ENCODE results near the gene PIEZO1. TPM values are rescaled to one million over a fixed set of nuclear protein-coding genes. Genes with fewer than 3 reads are reported as not detected.

The PIEZO1 gene
- total and polyA plus RNA-seq, 2 donors (not counting 1 experiment from before 2014, with no cell fraction given): 108 to 331 TPM

DNA sequence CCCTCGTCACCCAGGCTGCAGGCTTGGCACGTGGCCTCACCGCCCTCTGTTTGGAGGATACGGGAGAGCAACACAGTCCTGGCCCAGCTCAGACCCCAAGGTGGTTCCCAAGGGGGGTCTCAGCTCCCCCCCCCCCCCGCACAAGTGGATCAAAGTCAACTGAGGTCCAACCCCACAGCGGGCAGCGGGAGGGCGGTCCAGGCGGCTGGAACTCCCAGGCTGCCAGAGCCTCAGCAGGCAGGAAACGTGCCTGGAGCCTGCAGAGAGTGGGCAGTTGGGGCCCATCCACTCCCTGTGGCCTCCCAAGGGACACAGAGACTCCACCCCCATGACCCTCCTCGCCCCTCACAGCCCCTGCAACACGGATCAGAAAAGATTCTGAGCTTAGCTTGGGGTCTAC lies 36.7 kb downstream of the PIEZO1 start:
- intact Hi-C loops (cut with micrococcal nuclease): no loop called here

More for the DNA sequence above, 36.7 kb downstream of the PIEZO1 start:
- Histone ChIP-seq H2AFZ (ENCODE audit: insufficient read depth, low read depth, low read length, poor library complexity, severe bottlenecking) (no peak overlapping the region), H4K20me1 (ENCODE audit: control insufficient read depth, insufficient read depth, low read length, poor library complexity, severe bottlenecking) (peaks cover 33% of the 10 kb centered on the region), H3K4me1 (ENCODE audit: control insufficient read depth in 2 of 2, insufficient read depth in 2 of 2, low read length in 2 of 2) (peaks cover 41 to 56% of the 10 kb centered on the region in 2 donors), H3K36me3 (replicated peaks in 1 of 2; ENCODE audit: control extremely low read depth in 1 of 2, control insufficient read depth in 1 of 2, extremely low read depth in 1 of 2, insufficient read depth in 2 of 2, low read length in 1 of 2) (peaks cover 0 to 2% of the 10 kb centered on the region in 2 experiments), H3K4me3 (ENCODE audit: control extremely low read depth in 1 of 5, extremely low read depth in 1 of 5, insufficient read depth in 1 of 5, low read depth in 2 of 5, low read length in 4 of 5) (no peak overlapping the region), H3K9ac (ENCODE audit: low read length) (no peak overlapping the region), H3K9me3 (ENCODE audit: control extremely low read depth in 1 of 3, control insufficient read depth in 2 of 3, insufficient read depth in 1 of 3, low read length in 2 of 3) (peaks cover 0 to 5% (median 0%) of the 10 kb centered on the region in 3 donors), H3K4me2 (replicated peaks; ENCODE audit: low read depth, low read length, poor library complexity, severe bottlenecking) (no peak overlapping the region), H3K27me3 (replicated peaks in 1 of 4; ENCODE audit: control extremely low read depth in 1 of 4, control insufficient read depth in 3 of 4, insufficient read depth in 4 of 4, low read length in 3 of 4) (no peaks in the 10 kb centered on the region), H3K79me2 (ENCODE audit: control insufficient read depth, insufficient read depth, low read length) (peaks cover 33% of the 10 kb centered on the region), H3K27ac (ENCODE audit: low read length in 2 of 2) (no peak overlapping the region)
- no peak for TF ChIP-seq EZH2 (IDR thresholded peaks at IDR 0.05; ENCODE audit: borderline replicate concordance, insufficient read depth, low read depth, low read length, poor library complexity, severe bottlenecking)
- TF ChIP-seq, protein P1, sequence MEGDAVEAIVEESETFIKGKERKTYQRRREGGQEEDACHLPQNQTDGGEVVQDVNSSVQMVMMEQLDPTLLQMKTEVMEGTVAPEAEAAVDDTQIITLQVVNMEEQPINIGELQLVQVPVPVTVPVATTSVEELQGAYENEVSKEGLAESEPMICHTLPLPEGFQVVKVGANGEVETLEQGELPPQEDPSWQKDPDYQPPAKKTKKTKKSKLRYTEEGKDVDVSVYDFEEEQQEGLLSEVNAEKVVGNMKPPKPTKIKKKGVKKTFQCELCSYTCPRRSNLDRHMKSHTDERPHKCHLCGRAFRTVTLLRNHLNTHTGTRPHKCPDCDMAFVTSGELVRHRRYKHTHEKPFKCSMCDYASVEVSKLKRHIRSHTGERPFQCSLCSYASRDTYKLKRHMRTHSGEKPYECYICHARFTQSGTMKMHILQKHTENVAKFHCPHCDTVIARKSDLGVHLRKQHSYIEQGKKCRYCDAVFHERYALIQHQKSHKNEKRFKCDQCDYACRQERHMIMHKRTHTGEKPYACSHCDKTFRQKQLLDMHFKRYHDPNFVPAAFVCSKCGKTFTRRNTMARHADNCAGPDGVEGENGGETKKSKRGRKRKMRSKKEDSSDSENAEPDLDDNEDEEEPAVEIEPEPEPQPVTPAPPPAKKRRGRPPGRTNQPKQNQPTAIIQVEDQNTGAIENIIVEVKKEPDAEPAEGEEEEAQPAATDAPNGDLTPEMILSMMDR (IDR thresholded peaks at IDR 0.05): no peak
- Mint-ChIP-seq H3K4me3 (no peak overlapping the region), H3K9me3 (ENCODE audit: insufficient read depth) (no peaks in the 10 kb centered on the region), H3K4me1 (peaks cover 51% of the 10 kb centered on the region), H3K27ac (no peak overlapping the region), H3K27me3 (no peaks in the 10 kb centered on the region)
- DNase-seq: no peak
- ChIA-PET POLR2A (interaction anchor here (0.6 to 0.7 kb wide), 2 partner anchors 32 to 44 kb away, joined by 3 to 10 read pairs; no protein-coding TSS in a partner anchor), CTCF (interaction anchor here (5.6 to 13.1 kb wide), 2 partner anchors 12 to 35 kb away, joined by 41 to 138 read pairs; partner anchors contain the start of gene PIEZO1)
- 88% methylated on average over 10 of the region's 12 CpGs for WGBS (ENCODE audit: insufficient coverage)
- no peak for ATAC-seq (ENCODE audit: low read depth)

Measured in B cell (primary cell).